NCI-H2029 treated with DMSO at 0.1 percent for 48 hours (cell line): ENCODE data around the gene NEU2.

Experiments used
- DNase-seq: peaks from one replicate; lab custom pipeline; 2025; lab: John Stamatoyannopoulos, UW

The NEU2 gene

DNA sequence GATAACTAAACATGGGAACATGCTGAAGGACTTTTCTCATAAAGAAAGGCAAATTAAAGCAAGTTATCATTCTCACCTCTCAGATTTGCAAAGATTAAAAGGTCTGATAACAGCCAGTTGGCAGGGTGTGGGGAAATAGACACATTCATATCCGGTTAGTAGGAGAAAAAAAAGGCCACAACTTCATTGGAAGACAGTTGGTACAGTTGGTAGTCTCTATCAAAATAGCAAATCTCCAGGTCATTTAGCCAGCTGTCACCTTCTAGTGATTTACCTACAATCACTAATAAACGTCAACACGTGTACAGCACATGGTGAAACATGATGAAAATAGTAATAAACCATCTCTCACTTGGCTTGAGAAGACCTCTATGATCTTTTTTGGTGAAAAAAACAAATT is 44.3 kb downstream of the NEU2 start:
- no peak for DNase-seq

DNA sequence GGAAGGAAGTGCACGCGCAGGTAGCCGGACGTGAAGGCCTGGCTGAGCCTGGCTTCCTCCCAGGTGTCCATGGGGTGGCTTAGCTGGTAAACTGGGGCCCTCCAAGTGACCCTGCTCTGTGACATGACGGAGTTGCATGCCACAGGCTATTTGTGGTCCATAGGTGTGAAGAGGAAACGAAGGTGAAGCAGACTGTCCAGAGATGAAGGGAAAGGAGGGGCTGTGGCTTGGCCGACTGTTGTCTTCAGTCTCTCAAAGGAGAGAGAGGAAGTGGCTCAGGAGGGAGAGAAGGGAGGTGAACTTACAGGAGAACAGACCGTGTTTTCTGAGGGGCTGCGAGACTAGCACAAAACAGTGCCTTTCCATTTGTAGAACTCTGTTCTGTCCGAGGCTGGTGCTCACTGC is 47.0 kb downstream of the NEU2 start:
- DNase-seq, result no peak

- DNase-seq, result no peak
Measured at GRCh38 chr2:233079953-233080835, 47.7 kb downstream of the NEU2 start.

GRCh38 chr2:233080836-233081229 is 48.4 kb downstream of the NEU2 start:
- DNase-seq, result no peak

- no peak for DNase-seq
Measured at GRCh38 chr2:233081232-233081730, 48.8 kb downstream of the NEU2 start.

GRCh38 chr2:233081731-233082221 is 49.3 kb downstream of the NEU2 start:
- no peak for DNase-seq

DNA sequence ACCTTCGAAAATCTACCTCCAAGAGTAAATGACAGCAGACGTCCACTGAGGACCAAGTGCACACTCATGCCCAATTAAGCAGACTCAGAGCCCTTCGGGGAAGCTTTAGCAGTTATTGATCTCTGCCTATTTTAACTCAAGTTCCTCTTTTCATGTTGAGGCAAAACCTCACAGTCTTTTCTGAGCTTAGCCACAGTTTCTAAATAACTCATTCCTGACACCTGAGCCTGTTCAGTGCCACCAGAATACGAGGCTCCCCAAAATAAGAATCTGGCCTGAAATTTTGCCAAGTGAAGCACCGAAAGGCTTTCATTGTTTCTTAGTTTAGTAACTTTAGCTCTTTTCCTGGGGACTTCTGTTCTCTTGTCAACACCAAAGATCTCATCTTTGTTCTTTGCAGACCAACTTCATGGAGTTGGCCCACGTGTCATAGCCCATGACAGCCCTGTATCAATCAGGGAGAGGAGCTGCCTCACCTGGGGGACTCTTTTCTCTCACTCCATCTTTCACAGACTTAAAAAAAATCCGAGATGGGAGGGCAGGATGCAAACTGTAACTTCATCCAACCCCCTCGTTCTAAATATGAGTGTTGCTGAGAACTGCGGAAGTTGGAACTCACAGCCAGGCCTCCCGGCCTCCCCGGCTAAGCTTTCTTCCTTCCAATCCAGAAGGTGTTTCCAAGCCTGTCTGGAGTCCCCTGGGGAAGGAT is 49.9 kb downstream of the NEU2 start:
- no peak for DNase-seq

DNA sequence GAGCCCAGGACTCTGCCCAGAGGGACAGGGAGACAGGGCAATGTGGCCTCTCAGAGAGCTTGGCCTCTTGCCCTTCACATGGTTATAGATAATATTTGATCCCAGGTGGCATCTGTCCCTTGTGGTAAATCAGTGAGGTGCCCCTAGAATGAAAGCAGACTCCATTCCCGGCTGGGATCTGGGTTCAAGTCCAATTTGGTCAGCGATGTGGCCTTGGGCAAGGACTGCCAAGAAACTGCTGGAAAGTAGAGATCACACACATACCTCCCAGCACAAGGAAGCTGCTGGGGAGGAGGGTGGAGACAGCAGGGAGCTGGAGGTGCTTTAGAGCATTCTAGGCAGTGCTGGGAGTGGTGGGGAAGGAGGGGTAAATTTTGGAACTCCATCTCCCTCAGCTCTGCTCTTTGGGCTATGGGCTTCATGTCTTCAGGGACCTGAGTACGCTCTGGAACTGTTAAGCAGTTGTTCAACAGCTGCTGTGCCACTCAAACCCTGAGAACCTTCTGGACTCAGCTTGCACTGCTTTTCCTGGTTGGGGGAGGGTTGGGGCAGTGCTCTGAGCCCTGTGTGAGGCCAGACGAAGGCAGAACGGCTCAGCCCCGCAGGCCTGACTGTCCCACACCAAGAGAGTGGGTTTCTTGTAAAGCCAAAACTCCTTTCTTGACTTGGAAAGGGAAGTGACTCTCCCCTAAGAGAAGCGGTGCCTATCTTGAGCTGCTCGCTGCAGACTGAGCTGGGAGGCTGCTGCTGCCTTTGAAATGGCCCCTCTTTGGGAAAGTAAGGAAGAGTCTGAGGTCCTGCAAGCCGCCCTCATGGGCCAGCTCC is 50.7 kb downstream of the NEU2 start:
- no peak for DNase-seq

DNA sequence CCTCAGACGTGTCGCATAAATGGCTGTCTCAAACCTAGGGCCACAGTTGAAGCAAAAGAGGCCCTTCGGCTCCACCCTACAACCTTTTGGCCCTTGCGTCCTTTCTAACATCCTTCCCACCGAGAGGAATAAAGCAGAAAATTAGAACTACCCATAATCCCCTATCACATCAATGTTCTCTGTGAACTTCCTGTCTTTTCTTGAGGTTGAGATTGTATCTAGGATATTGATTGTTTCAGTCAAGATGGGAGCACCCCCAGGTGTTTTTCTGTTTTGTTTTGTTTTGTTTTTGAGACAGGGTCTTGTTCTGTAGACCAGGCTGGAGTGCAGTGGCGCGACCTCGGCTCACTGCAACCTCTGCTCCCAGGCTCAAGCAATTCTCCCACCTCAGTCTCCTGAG is 51.3 kb downstream of the NEU2 start:
- no peak for DNase-seq

DNA sequence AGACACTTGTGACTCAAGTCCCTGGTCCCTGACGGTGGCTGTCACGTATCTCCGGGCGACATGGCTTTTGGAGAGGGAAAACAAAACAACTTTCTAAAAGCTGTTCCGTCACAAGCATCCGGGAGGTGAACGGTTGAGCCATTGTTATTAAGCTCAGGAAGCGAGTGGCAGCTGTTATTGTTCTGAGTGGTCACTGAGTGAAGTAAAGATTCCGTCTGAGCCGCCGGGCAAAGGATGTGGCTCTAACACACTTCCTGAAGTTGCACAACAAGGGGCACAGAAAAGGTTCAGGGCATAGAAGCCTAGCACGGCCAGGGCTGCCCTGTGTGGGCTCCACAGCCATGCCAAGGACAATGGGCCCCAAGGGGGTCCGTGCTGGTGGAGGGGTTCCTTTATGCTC is 52.0 kb downstream of the NEU2 start:
- no peak for DNase-seq
